H9 (cell line): Measurements from ENCODE around the gene CENPM. TPM values are rescaled to one million over a fixed set of nuclear protein-coding genes. Genes with fewer than 3 reads are reported as not detected.

Experiments
- DNase-seq: peaks from one replicate; pipeline ENCODE4 v3.0.0-alpha.2; 2017
- H2AFZ ChIP-seq: one replicate; pipeline ENCODE4 v1.6.1; 2013; ENCODE audit warnings: mild to moderate bottlenecking, low read length, control low read depth, moderate library complexity
- H2AK5ac ChIP-seq: 2 replicates; pipeline ENCODE4 v1.6.1; 2013; ENCODE audit warnings: low read length, control low read depth, mixed read lengths; ENCODE audit not compliant: insufficient read length
- H2BK120ac ChIP-seq: one replicate; pipeline ENCODE4 v1.6.1; 2013; ENCODE audit warnings: low read depth, mild to moderate bottlenecking, low read length, control low read depth, inconsistent platforms; ENCODE audit not compliant: poor library complexity, severe bottlenecking
- H2BK12ac ChIP-seq: 2 replicates; pipeline ENCODE4 v1.6.1; 2013; ENCODE audit warnings: low read length, control low read depth, mixed read lengths, low read depth; ENCODE audit not compliant: insufficient read length
- H2BK15ac ChIP-seq: 2 replicates; pipeline ENCODE4 v1.6.1; 2013; ENCODE audit warnings: low read depth, low read length, control low read depth
- H2BK20ac ChIP-seq: one replicate; pipeline ENCODE4 v1.6.1; 2013; ENCODE audit warnings: low read depth, mild to moderate bottlenecking, low read length, control low read depth, inconsistent platforms; ENCODE audit not compliant: poor library complexity, severe bottlenecking
- H2BK5ac ChIP-seq: 2 replicates; pipeline ENCODE4 v1.6.1; 2013; ENCODE audit warnings: low read length, control low read depth, mixed read lengths; ENCODE audit not compliant: insufficient read length
- H3K14ac ChIP-seq: 2 replicates; pipeline ENCODE4 v1.6.1; 2013; ENCODE audit warnings: low read length, control low read depth; ENCODE audit not compliant: insufficient read depth
- H3K18ac ChIP-seq: 2 replicates; pipeline ENCODE4 v1.6.1; 2013; ENCODE audit warnings: low read depth, mild to moderate bottlenecking, mixed read lengths, low read length, control low read depth; ENCODE audit not compliant: insufficient read length
- H3K23ac ChIP-seq: 2 replicates; pipeline ENCODE4 v1.6.1; 2013; ENCODE audit warnings: low read length, control low read depth, mixed read lengths, low read depth; ENCODE audit not compliant: insufficient read length
- H3K23me2 ChIP-seq: 2 replicates; pipeline ENCODE4 v1.6.1; 2013; ENCODE audit warnings: low read depth, mild to moderate bottlenecking, mixed read lengths, low read length, control low read depth; ENCODE audit not compliant: insufficient read length, poor library complexity, severe bottlenecking
- H3K27ac ChIP-seq: 2 replicates; pipeline ENCODE4 v1.5.1; 2013; ENCODE audit warnings: low read length, control low read depth, mixed read lengths, low read depth; ENCODE audit not compliant: insufficient read length
- H3K27me3 ChIP-seq: 2 replicates; pipeline ENCODE4 v1.6.1; 2013; ENCODE audit warnings: low read length, control low read depth, inconsistent platforms; ENCODE audit not compliant: insufficient read depth
- H3K4ac ChIP-seq: 2 replicates; pipeline ENCODE4 v1.6.1; 2013; ENCODE audit warnings: low read depth, mild to moderate bottlenecking, control low read depth, inconsistent platforms, low read length, moderate library complexity
- H3K4me1 ChIP-seq: 2 replicates; pipeline ENCODE4 v1.6.1; 2013; ENCODE audit warnings: low read length, control low read depth, inconsistent platforms; ENCODE audit not compliant: insufficient read depth
- H3K4me2 ChIP-seq: 2 replicates; pipeline ENCODE4 v1.6.1; 2013; ENCODE audit warnings: low read length, control low read depth, mixed read lengths; ENCODE audit not compliant: insufficient read length, insufficient read depth
- H3K56ac ChIP-seq: 2 replicates; pipeline ENCODE4 v1.6.1; 2013; ENCODE audit warnings: low read depth, mild to moderate bottlenecking, mixed read lengths, low read length, control low read depth; ENCODE audit not compliant: insufficient read length
- H3K79me1 ChIP-seq: 2 replicates; pipeline ENCODE4 v1.6.1; 2013; ENCODE audit warnings: low read depth, mild to moderate bottlenecking, moderate library complexity, low read length, control low read depth, inconsistent platforms; ENCODE audit not compliant: insufficient read depth, poor library complexity, severe bottlenecking
- H3K79me2 ChIP-seq: 2 replicates; pipeline ENCODE4 v1.6.1; 2013; ENCODE audit warnings: low read length, control low read depth, inconsistent platforms; ENCODE audit not compliant: insufficient read depth
- H3K9ac ChIP-seq: 2 replicates; pipeline ENCODE4 v1.6.1; 2013; ENCODE audit warnings: low read length, control low read depth, mixed read lengths; ENCODE audit not compliant: insufficient read length; ENCODE audit errors: extremely low read depth
- H3K9me3 ChIP-seq: one replicate; pipeline ENCODE4 v1.6.1; 2013; ENCODE audit warnings: low read depth, low read length, inconsistent platforms; ENCODE audit not compliant: control insufficient read depth
- H3T11ph ChIP-seq: one replicate; pipeline ENCODE4 v1.6.1; 2013; ENCODE audit warnings: mild to moderate bottlenecking, low read length, control low read depth, inconsistent platforms
- H4K20me1 ChIP-seq: one replicate; pipeline ENCODE4 v1.6.1; 2013; ENCODE audit not compliant: control insufficient read depth, insufficient read length, insufficient read depth
- H4K5ac ChIP-seq: 2 replicates; pipeline ENCODE4 v1.6.1; 2013; ENCODE audit warnings: low read depth, mild to moderate bottlenecking, mixed read lengths, low read length, control low read depth; ENCODE audit not compliant: insufficient read length
- H4K8ac ChIP-seq: replicated peaks from 2 replicates; pipeline ENCODE4 v1.6.1; 2013; ENCODE audit warnings: low read length, control low read depth, mixed read lengths, low read depth; ENCODE audit not compliant: insufficient read length
- H4K91ac ChIP-seq: 2 replicates; pipeline ENCODE4 v1.6.1; 2013; ENCODE audit warnings: low read depth, mild to moderate bottlenecking, moderate library complexity, mixed read lengths, low read length, control low read depth; ENCODE audit not compliant: insufficient read length
- H3K27ac Mint-ChIP-seq, 3 experiments: 2 replicates in 2 of 3; 3 replicates in 1 of 3; pipeline ENCODE4 v1.8.0; 2020 to 2021; ENCODE audit warnings: mixed read lengths in 3 of 3, mild to moderate bottlenecking in 1 of 3, moderate library complexity in 1 of 3
- H3K27me3 Mint-ChIP-seq: 2 replicates; pipeline ENCODE4 v1.8.0; 2021; ENCODE audit warnings: low read depth, mild to moderate bottlenecking, moderate library complexity, mixed read lengths
- H3K36me3 Mint-ChIP-seq, 3 experiments: 2 replicates in 2 of 3; 3 replicates in 1 of 3; pipeline ENCODE4 v1.8.0; 2020 to 2021; ENCODE audit warnings: low read depth in 3 of 3, mixed read lengths in 3 of 3; ENCODE audit not compliant: insufficient read depth in 1 of 3
- H3K4me1 Mint-ChIP-seq, 2 experiments: 2 replicates each; pipeline ENCODE4 v1.8.0; 2020; ENCODE audit warnings: mixed read lengths in 2 of 2
- H3K4me3 Mint-ChIP-seq, 2 experiments: 2 replicates in 1 of 2; 3 replicates in 1 of 2; pipeline ENCODE4 v1.8.0; 2020 to 2021; ENCODE audit warnings: mild to moderate bottlenecking in 2 of 2, mixed read lengths in 2 of 2, moderate library complexity in 1 of 2
- H3K9me3 Mint-ChIP-seq, 2 experiments: 2 replicates in 1 of 2; 3 replicates in 1 of 2; pipeline ENCODE4 v1.8.0; 2020; ENCODE audit warnings: mild to moderate bottlenecking in 2 of 2, mixed read lengths in 2 of 2, moderate library complexity in 1 of 2
- WGBS: extraction: QIAGEN DNeasy Blood & Tissue Kit; methylation state at CpG from one replicate; pipeline ENCODE4 v1.1.7; 2013; ENCODE audit warnings: missing lambda C conversion rate, low lambda C conversion rate, mixed read lengths; ENCODE audit not compliant: insufficient read length; ENCODE audit errors: extremely low coverage; 5-methylcytosine and 5-hydroxymethylcytosine counted together
- total RNA-seq: library from RNA; stranded (reverse); gene quantifications from 2 replicates; pipeline ENCODE4 v1.2.1, GENCODE V29; 2021
- TF ChIP-seq, protein P1 (sequence below): fragments of 200-600 bp; sonication (generic); conservative IDR thresholded peaks from 3 replicates; pipeline ENCODE4 v1.8.0; 2021; ENCODE audit warnings: antibody characterized with exemption, mild to moderate bottlenecking

CENPM gene
- total RNA-seq, 1 experiment from 2014 or later: 36.5 TPM

DNA sequence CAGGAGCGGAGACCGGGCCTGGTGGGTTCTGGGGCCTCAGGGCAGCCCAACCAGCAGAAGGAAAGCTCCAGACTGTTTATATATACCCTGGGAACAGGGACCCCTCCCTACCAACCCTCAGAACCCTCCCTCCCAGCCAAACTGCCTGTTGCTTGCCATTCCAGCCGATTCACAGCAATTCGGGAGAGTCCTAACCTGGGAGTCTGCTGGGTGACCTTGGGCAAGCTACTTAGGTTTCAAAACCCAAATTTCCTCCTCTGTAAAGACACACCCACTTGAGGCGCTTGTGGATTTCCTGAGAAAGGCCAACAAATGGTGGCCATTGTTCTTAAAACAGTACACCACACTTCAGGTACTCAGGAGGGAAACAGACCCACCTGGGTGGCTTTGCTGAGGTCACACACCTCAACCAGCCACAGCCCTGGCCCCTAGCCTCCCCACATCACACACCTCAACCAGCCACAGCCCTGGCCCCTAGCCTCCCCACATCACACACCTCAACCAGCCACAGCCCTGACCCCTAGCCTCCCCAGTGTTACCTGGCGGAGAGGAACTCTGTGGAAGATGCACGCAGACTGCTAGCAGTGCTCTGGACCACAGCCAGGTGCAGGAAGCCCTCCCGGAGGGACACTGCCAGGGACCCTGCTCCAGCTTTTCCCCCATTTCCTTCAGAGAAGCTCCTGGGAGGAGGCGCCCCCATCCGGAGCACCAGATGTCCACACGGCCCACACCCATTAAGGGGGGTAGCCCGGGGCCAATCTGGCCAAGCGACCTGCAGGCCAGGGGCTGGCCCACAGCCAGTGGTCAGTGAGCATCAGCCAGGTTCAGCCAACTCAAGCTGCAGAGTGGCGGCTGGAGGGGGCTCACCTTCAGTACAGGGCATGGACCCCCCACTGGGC lies 38.3 kb downstream of the CENPM start:
- Histone ChIP-seq H3K27me3 (peaks cover 33% of the 10 kb centered on the region), H3K23ac (no peak overlapping the region), H3K4me1 (peaks cover 2% of the 10 kb centered on the region; the same call in 1 of the 2 replicates), H3K18ac (no peak overlapping the region), H4K20me1 (no peaks in the 10 kb centered on the region), H2BK20ac (no peak overlapping the region), H2AFZ (no peak overlapping the region), H3K23me2 (no peaks in the 10 kb centered on the region), H3K56ac (no peak overlapping the region), H2BK5ac (no peak overlapping the region), H2AK5ac (no peak overlapping the region), H3K4ac (no peak overlapping the region), H3K9ac (no peak overlapping the region), H4K8ac (no peak overlapping the region), H3T11ph (no peak overlapping the region), H3K4me2 (no peak overlapping the region), H3K79me2 (no peaks in the 10 kb centered on the region), H3K14ac (no peak overlapping the region), H3K79me1 (no peaks in the 10 kb centered on the region), H3K9me3 (no peaks in the 10 kb centered on the region), H2BK120ac (no peak overlapping the region), H4K5ac (no peak overlapping the region), H3K27ac (no peak overlapping the region), H4K91ac (no peak overlapping the region), H2BK12ac (no peak overlapping the region), H2BK15ac (no peak overlapping the region)
- DNase-seq: peak; percentile 74
- peak overlapping the region in 1 of 2 experiments; percentile 11; a peak in 1 of 5 replicates for H3K4me3 Mint-ChIP-seq
- peaks cover 9 to 21% of the 10 kb centered on the region in 2 experiments for H3K4me1 Mint-ChIP-seq
- no peak overlapping the region for H3K27ac Mint-ChIP-seq
- peaks cover 12 to 32% (median 23%) of the 10 kb centered on the region in 3 experiments for H3K36me3 Mint-ChIP-seq
- H3K9me3 Mint-ChIP-seq: no peaks in the 10 kb centered on the region; a peak in 2 of 5 replicates
- peaks cover 51% of the 10 kb centered on the region for H3K27me3 Mint-ChIP-seq
- TF ChIP-seq, protein P1, sequence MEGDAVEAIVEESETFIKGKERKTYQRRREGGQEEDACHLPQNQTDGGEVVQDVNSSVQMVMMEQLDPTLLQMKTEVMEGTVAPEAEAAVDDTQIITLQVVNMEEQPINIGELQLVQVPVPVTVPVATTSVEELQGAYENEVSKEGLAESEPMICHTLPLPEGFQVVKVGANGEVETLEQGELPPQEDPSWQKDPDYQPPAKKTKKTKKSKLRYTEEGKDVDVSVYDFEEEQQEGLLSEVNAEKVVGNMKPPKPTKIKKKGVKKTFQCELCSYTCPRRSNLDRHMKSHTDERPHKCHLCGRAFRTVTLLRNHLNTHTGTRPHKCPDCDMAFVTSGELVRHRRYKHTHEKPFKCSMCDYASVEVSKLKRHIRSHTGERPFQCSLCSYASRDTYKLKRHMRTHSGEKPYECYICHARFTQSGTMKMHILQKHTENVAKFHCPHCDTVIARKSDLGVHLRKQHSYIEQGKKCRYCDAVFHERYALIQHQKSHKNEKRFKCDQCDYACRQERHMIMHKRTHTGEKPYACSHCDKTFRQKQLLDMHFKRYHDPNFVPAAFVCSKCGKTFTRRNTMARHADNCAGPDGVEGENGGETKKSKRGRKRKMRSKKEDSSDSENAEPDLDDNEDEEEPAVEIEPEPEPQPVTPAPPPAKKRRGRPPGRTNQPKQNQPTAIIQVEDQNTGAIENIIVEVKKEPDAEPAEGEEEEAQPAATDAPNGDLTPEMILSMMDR: peak; percentile 34; the same call in 2 of the 3 replicates
- no CpG with 5 or more reads among the region's 14 CpGs for WGBS
